Tibial nerve (tissue), 4 donors: ENCODE results near the gene TOX2.

Source experiments
- EP300 ChIP-seq, 2 donors: sonication (generic); formaldehyde crosslinking; IDR thresholded peaks; one replicate each; pipeline ENCODE4 v1.6.1; 2017; ENCODE audit warnings: antibody characterized with exemption in 2 of 2, mild to moderate bottlenecking in 1 of 2
- POLR2A ChIP-seq, 2 donors: fragments of 450-650 bp; IDR thresholded peaks; one replicate each; pipeline ENCODE4 v1.6.1; 2017; ENCODE audit warnings: antibody characterized with exemption in 2 of 2, mild to moderate bottlenecking in 2 of 2, moderate library complexity in 2 of 2
- TF ChIP-seq, protein P1 (sequence below), 5 experiments: fragments of 200-600 bp in 3 of 5; fragments of 450-650 bp in 2 of 5; sonication (generic) in 3 of 5; IDR thresholded peaks; one replicate each; pipeline ENCODE4 v1.5.1; 2016 to 2019; ENCODE audit warnings: antibody characterized with exemption in 5 of 5, mild to moderate bottlenecking in 3 of 5, moderate library complexity in 2 of 5

DNA sequence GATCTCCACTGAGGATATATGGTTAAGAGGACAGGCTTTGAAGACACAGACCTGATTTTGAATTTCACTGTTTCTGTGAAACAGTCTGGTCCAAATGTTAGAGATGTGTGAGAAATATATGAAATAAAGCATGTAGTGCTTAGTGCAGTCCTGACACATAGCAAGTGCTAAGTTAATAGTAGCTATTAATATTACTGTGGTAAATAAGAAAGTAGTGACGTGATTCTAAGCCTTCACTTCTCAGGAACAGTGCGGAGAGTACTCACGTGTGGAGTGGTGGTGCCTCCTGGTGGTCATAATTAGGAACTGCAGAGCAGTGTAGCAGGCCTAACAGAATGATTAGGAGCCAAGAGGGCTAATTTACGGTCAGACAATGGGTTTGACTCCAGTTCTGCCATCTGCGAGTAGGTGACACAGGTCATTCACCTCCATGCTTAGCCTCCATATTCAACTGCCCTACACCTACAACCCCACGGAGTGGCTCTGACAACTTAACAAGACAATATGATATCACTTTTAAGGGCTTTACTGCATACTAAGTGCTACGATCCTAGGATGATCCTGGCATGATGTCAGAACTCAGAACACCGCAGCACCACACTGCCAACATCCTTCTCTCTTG, 166.1 kb downstream of the TOX2 start:
- TF ChIP-seq, protein P1, sequence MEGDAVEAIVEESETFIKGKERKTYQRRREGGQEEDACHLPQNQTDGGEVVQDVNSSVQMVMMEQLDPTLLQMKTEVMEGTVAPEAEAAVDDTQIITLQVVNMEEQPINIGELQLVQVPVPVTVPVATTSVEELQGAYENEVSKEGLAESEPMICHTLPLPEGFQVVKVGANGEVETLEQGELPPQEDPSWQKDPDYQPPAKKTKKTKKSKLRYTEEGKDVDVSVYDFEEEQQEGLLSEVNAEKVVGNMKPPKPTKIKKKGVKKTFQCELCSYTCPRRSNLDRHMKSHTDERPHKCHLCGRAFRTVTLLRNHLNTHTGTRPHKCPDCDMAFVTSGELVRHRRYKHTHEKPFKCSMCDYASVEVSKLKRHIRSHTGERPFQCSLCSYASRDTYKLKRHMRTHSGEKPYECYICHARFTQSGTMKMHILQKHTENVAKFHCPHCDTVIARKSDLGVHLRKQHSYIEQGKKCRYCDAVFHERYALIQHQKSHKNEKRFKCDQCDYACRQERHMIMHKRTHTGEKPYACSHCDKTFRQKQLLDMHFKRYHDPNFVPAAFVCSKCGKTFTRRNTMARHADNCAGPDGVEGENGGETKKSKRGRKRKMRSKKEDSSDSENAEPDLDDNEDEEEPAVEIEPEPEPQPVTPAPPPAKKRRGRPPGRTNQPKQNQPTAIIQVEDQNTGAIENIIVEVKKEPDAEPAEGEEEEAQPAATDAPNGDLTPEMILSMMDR (IDR thresholded peaks at IDR 0.05): peak; percentile 84 to 96 (median 86)
- TF ChIP-seq POLR2A (IDR thresholded peaks at IDR 0.05) (no peak), EP300 (IDR thresholded peaks at IDR 0.05) (no peak)
